ENCODE results near the gene CBX8. TPM values are rescaled to one million over a fixed set of nuclear protein-coding genes. Genes with fewer than 3 reads are reported as not detected.

Gene CBX8
- total RNA-seq, 1 donor from 2014 or later: 16.0 TPM

DNA sequence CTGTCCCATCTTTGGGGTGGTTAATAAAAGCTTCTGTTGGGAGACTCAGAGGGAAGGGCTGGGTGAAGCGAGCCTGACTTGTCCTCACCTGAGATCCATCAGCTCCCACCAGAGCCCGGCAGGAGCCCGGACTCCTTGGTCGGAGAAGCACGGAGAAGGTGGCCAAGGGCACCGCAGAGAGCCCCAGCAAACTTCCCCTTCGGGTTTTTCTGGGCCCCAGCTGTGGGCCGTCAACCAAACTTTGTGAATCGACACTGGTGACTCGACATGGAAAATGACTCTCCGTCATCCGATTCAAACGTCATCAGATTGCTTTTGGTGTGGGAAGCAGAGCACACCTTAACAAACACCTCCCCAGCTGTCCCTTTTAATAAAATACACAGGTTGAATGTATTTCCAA is 44.7 kb downstream of the CBX8 start:
- Mint-ChIP-seq H3K9me3 (no peaks in the 10 kb centered on the region), H3K27me3 (peaks cover 41% of the 10 kb centered on the region), H3K4me1 (ENCODE audit: unreplicated experiment) (peaks cover 6% of the 10 kb centered on the region), H3K4me3 (no peak overlapping the region), H3K36me3 (no peaks in the 10 kb centered on the region), H3K27ac (no peak overlapping the region)
- DNase-seq (ENCODE audit: extremely low spot score, unreplicated experiment): no peak
- TF ChIP-seq, protein P1, sequence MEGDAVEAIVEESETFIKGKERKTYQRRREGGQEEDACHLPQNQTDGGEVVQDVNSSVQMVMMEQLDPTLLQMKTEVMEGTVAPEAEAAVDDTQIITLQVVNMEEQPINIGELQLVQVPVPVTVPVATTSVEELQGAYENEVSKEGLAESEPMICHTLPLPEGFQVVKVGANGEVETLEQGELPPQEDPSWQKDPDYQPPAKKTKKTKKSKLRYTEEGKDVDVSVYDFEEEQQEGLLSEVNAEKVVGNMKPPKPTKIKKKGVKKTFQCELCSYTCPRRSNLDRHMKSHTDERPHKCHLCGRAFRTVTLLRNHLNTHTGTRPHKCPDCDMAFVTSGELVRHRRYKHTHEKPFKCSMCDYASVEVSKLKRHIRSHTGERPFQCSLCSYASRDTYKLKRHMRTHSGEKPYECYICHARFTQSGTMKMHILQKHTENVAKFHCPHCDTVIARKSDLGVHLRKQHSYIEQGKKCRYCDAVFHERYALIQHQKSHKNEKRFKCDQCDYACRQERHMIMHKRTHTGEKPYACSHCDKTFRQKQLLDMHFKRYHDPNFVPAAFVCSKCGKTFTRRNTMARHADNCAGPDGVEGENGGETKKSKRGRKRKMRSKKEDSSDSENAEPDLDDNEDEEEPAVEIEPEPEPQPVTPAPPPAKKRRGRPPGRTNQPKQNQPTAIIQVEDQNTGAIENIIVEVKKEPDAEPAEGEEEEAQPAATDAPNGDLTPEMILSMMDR (conservative IDR thresholded peaks at IDR 0.05): no peak

DNA sequence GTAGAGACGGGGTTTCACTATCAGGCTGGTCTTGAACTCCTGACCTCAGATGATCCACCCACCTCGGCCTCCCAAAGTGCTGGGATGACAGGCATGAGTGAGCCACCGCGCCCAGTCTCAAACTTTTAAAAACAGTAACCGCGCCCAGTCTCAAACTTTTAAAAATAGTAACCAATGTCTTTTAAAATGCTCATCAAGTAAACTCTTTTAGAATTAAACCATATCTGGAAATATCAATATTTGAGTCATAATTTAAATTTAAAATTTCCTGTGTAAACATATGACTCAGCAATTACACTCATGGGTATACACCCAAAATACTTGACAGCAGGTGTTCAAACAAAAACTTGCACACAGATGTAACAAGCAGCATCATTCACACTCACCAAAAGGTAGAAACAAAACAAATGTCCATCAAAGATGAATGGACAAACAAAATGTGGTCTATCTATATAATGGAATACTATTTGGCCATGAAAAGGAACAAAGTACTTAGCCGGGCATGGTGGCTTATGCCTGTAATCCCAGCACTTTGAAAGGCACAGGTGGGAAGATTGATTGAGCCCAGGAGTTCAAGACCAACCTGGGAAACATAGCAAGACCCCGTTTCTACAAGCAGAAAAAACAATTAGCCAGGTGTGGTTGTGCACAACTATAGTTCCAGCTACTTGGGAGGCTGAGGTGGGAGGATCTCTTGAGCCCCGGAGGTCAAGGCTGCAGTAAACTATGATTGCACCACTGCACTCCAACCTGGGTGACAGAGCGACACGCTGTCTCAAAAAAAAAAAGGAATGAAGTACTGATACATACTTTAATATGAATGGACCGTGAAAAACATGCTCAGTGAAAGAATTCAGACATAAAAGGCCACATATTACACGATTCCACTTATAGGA is 46.0 kb downstream of the CBX8 start:
- Mint-ChIP-seq H3K4me1 (ENCODE audit: unreplicated experiment) (peaks cover 9% of the 10 kb centered on the region), H3K9me3 (no peaks in the 10 kb centered on the region), H3K27ac (no peak overlapping the region), H3K36me3 (no peaks in the 10 kb centered on the region), H3K4me3 (no peak overlapping the region), H3K27me3 (peaks cover 52% of the 10 kb centered on the region)
- no peak for DNase-seq (ENCODE audit: extremely low spot score, unreplicated experiment)
- TF ChIP-seq, protein P1 (conservative IDR thresholded peaks at IDR 0.05): no peak

DNA sequence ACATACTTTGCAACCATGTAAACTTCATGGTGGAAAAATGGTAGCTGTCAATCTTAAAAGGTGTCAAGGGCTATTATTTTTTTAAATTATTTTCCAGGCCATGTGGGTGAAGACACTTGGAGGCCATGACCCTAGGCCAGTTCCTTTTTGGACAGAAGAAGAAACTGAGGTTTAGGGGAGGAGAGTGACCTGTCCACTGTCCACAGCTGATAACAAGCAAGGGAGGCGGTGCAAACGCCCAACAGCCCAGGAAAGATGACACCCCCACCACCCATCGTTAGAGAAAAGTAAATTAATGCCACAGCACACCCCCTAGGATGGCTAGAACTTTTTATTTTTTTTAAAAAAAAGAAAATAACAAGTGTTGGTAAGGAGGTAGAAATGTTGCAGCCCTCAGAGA is 46.9 kb downstream of the CBX8 start:
- TF ChIP-seq, protein P1 (conservative IDR thresholded peaks at IDR 0.05): no peak
- Mint-ChIP-seq H3K4me1 (ENCODE audit: unreplicated experiment) (peaks cover 13% of the 10 kb centered on the region), H3K36me3 (no peaks in the 10 kb centered on the region), H3K4me3 (no peak overlapping the region), H3K27me3 (peaks cover 56% of the 10 kb centered on the region), H3K9me3 (no peaks in the 10 kb centered on the region), H3K27ac (no peak overlapping the region)
- no peak for DNase-seq (ENCODE audit: extremely low spot score, unreplicated experiment)

DNA sequence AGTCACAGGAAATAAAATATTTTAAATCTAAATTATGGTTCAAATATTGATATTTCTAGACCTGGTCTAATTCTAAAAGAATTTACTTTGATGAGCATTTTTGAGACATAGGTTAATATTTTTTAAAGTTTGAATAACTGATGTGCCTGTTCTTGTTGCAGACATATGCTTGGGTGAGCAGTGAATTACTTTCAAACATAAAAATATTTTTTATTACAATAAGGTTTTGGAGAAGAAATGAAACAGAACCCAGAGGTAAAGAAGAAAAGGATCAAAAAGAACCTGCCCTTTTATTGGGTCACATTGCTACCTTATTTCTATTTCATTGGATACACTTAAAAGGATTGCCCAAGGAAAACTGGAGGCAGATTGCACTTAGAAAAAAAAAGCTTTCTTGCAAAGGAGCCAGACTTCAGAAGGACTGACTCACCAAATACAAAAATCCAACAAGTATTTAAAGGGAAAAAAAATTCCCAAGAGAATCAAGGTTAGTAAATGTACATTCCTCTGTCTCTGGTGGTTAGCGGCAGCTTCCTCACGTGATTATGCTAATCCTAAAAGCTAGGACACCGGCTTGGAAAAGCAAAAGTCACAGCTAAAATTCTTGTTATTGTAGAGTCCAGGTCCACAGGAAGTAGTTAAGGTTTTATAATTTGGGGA is 47.6 kb downstream of the CBX8 start:
- Mint-ChIP-seq H3K4me3 (no peak overlapping the region), H3K27ac (no peak overlapping the region), H3K36me3 (no peaks in the 10 kb centered on the region), H3K9me3 (no peaks in the 10 kb centered on the region), H3K27me3 (peaks cover 53% of the 10 kb centered on the region), H3K4me1 (ENCODE audit: unreplicated experiment) (peaks cover 10% of the 10 kb centered on the region)
- TF ChIP-seq, protein P1 (conservative IDR thresholded peaks at IDR 0.05): no peak
- no peak for DNase-seq (ENCODE audit: extremely low spot score, unreplicated experiment)

DNA sequence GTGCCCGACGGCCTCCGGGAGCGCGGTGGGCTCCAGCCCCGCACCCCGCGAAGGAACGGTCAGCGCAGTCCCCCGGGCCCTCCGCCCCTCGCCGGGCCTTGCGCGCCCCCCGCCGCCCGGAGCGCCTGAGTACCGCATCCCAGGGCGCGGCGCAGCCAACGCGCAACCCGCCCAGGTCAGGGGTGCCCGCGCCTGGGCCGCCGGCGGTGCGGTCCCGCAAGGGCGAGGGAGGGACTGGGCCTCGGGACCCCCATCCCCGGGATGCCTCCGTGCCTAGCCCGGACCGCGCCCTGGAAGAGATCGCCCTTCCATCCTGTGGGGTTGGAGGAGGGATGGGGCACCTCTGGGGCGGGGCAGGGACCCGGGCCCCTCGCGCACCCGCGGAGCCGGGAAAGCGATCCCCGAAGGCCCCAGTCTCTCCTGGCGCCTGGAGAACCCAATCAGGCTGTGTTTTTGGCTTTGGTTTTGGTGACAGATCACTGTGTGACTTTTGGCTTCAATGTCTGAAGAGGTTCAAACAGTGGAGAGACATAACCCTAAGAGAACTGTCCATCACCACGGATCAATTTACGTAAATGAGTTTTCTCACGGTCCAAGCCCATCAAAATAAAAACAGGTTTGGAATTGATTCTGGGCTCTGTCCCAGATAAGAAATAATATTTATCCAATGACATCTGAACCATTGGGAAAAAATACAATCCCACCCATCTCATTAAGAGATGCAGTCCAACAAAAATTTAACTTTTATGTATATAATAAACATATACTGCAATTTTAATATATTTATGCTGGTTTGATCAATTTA is 48.4 kb downstream of the CBX8 start:
- Mint-ChIP-seq H3K4me3 (no peak overlapping the region), H3K27me3 (peaks cover 51% of the 10 kb centered on the region)
- TF ChIP-seq, protein P1 (conservative IDR thresholded peaks at IDR 0.05): no peak

More for the DNA sequence above, 48.4 kb downstream of the CBX8 start:
- Mint-ChIP-seq H3K27ac (no peak overlapping the region), H3K9me3 (no peaks in the 10 kb centered on the region), H3K4me1 (ENCODE audit: unreplicated experiment) (peaks cover 8% of the 10 kb centered on the region), H3K36me3 (no peaks in the 10 kb centered on the region)
- DNase-seq (ENCODE audit: extremely low spot score, unreplicated experiment): no peak
